Activated T-cell treated with anti-CD3 and anti-CD28 coated beads, Interleukin-2, amount 50 U/mL, for 4 hours (primary cell): ENCODE results near the gene ALPK3. TPM values are rescaled to one million over a fixed set of nuclear protein-coding genes. Genes with fewer than 3 reads are reported as not detected.

Experiments used
- ATAC-seq, 2 donors: fragments of 200-7000 bp; cut with Tn5 transposase; one replicate each; pipeline ENCODE4 v1.10.0; 2021
- DNase-seq: peaks from one replicate; pipeline ENCODE4 v3.0.0-alpha.2; 2020
- H3K27me3 Mint-ChIP-seq: one replicate; pipeline ENCODE4 v1.8.0; 2021; ENCODE audit warnings: low read depth, mixed read lengths
- H3K36me3 Mint-ChIP-seq: one replicate; pipeline ENCODE4 v1.8.0; 2022; ENCODE audit warnings: mixed read lengths; ENCODE audit not compliant: insufficient read depth
- H3K4me1 Mint-ChIP-seq: one replicate; pipeline ENCODE4 v1.8.0; 2021; ENCODE audit warnings: low read depth, mixed read lengths
- H3K4me3 Mint-ChIP-seq: one replicate; pipeline ENCODE4 v1.8.0; 2021; ENCODE audit warnings: mild to moderate bottlenecking, moderate library complexity, mixed read lengths
- H3K9me3 Mint-ChIP-seq: one replicate; pipeline ENCODE4 v1.8.0; 2021; ENCODE audit warnings: mixed read lengths
- total RNA-seq, 3 donors: library from RNA; stranded (reverse); gene quantifications; one replicate each; pipeline ENCODE4 v1.2.1, GENCODE V29; 2021

The ALPK3 gene
- total RNA-seq, 3 donors from 2014 or later, result 0.05 to 0.13 (median 0.11) TPM

DNA sequence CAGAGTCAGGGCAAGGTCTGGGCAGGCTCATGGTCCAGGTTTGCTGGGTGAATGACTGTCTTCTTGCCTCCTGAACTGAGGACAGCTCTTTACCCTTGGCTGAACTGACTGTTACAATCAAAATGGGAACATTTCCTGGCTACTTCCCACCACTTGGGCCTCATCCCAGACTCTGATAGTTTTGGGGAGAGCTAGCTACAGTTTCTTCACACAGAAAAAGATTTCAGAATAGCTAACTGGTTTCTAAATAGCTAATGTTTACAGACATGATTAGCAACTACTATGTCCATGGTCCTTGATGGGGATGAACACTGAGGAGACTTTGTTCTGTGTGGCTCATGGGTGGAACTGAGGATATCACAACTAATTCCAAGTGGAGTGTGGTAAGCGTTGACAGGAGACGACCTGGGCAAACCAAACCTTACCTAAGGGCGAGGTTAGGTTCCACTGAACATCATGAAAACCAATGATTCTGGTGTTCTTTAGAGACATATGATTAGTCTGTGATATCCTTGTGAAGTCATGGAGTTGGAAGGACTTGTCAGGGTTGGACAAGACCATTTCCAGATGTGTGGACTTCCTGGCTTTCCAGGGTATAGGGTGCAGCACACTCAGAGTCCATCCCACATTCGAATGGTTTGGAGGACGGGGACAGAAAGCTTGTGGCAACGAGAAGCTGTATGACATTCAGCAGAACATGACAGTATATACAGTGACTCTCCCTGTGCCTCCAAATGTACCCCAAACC is 7.3 kb downstream of the ALPK3 start:
- ATAC-seq (no peak), DNase-seq (no peak)
- Mint-ChIP-seq H3K27me3 (no peaks in the 10 kb centered on the region), H3K36me3 (no peaks in the 10 kb centered on the region), H3K4me3 (no peak overlapping the region), H3K9me3 (no peaks in the 10 kb centered on the region), H3K4me1 (no peaks in the 10 kb centered on the region)

DNA sequence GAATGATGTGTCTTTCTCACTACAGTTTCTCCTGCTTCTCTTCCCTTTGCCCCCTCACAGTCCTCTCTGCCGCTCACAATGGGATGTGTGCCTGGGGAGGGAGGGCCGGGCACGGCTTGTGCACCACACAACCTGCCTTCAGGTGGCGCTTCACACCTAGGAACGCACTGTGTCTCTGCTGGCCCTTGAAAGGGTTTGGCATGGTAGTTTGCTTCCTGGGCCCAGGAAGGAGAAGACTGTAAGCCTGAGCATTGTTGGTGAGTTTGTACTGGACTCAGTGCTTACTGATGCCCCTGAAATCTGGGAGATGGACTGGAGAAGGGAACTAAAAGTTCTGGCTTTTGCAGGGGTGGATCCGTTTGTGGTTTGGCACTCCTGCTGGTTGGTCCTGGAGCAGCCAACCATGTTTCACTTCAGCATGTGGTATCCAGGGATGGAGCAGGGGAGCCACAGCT is 9.2 kb downstream of the ALPK3 start:
- no peaks in the 10 kb centered on the region for H3K27me3 Mint-ChIP-seq
- DNase-seq, result no peak
- H3K4me3 Mint-ChIP-seq, result no peak overlapping the region

DNA sequence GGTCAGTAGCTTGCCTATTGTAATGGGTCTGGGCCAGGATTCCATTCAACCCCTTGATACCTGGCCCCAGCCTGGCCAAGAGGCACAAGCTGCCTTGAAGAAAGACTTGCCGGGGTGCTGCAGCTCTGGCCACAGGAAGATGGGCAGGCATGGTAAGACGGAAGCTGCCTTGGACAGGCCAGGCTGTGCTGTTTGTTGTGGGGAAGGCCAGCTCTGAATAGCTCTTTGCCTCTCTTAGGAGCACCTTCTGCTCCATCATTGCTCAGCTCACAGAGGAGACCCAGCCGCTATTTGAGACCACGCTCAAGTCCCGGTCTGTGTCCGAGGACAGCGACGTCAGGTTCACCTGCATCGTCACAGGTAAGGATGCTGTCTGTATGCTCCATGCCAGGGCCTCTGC is 10.1 kb downstream of the ALPK3 start:
- ATAC-seq (no peak), DNase-seq (no peak)
- Mint-ChIP-seq H3K4me3 (no peak overlapping the region), H3K9me3 (no peaks in the 10 kb centered on the region), H3K4me1 (no peaks in the 10 kb centered on the region), H3K36me3 (no peaks in the 10 kb centered on the region), H3K27me3 (no peaks in the 10 kb centered on the region)

More for the DNA sequence above, 9.2 kb downstream of the ALPK3 start:
- no peak for ATAC-seq
- Mint-ChIP-seq H3K36me3 (no peaks in the 10 kb centered on the region), H3K9me3 (no peaks in the 10 kb centered on the region), H3K4me1 (no peaks in the 10 kb centered on the region)

DNA sequence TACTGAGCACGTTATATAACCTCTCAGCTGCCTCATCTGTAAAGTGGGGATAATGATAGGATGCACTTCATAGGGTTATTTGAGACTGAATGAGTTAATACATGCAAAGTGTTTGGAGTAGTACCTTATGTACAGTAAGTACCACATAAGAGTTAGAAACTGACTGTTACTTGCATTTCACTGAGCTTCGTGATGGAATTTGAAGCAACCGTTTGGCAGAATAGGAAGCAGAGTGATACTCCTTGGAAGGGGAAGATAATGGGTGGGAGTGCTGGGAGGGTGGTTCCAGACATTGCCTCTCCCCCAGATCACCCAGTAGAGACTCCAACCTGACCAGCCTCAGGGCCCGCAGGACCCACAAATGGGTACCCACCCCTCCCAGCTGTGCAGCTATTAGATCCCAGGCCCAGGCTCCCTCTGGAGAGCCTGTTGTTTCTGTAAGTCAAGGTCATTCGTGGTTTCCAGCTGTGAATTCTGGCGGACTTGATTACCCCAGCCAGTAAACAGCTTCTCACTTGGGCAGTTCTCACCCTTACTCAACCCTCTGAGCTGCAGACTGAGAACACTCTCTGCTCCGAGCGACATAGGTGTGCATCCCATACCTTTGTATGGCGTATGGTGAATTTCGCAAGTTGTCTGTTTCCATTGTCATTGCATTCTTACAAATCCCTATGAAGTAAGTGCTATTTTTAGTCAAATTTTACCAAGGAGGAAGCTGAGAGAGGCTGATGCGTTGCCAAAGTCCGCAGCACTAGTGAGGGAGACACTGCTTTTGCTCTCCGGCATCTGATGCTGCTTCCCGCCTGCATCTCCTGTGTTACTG is 11.1 kb downstream of the ALPK3 start:
- H3K36me3 Mint-ChIP-seq, result no peaks in the 10 kb centered on the region
- no peaks in the 10 kb centered on the region for H3K9me3 Mint-ChIP-seq
- H3K4me1 Mint-ChIP-seq, result no peaks in the 10 kb centered on the region
- ATAC-seq (no peak), DNase-seq (no peak)
- no peak overlapping the region for H3K4me3 Mint-ChIP-seq
- H3K27me3 Mint-ChIP-seq, result no peaks in the 10 kb centered on the region

DNA sequence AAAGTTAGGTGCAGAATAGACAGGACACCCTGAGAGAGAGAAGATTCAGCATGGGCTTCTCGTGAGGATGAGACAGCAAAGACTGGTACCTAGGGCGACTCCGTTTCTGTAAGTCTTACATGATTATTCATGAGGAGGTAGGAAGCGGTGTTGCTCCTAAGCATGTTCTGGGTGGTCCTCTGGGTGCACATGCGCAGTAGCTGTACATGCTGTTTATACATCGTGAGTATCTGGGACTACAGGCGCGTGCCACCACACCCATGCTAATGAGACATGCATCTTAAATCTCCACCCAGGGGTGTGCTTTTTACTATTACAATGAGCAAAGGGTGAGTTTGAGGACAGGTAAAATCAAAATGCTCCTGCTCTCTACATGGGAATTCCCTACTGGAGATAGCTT is 12.3 kb downstream of the ALPK3 start:
- DNase-seq, result no peak
- H3K4me3 Mint-ChIP-seq, result no peak overlapping the region
- no peaks in the 10 kb centered on the region for H3K36me3 Mint-ChIP-seq
- ATAC-seq, result no peak
- H3K27me3 Mint-ChIP-seq, result no peaks in the 10 kb centered on the region
- no peaks in the 10 kb centered on the region for H3K9me3 Mint-ChIP-seq
- H3K4me1 Mint-ChIP-seq, result no peaks in the 10 kb centered on the region

DNA sequence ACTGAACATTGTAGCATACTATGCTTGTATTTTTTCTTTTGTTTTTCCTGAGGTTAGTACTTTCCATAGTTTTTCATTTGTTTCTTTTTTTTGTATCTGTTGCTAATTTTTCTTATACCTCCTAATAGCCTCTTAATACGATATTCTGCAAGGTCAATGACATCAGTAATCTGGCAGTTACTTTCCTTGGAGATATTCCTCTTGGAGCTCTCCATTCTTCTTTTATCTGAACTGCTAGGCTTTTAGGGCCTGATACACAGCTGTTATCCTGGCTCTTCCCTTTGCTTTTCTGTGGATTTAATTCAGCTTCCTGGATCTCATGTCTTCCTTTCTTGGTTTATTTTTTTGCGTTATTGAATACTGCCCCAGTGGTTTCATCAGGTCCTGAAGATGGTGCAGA is 12.9 kb downstream of the ALPK3 start:
- Mint-ChIP-seq H3K36me3 (no peaks in the 10 kb centered on the region), H3K4me3 (no peak overlapping the region), H3K27me3 (no peaks in the 10 kb centered on the region), H3K4me1 (no peaks in the 10 kb centered on the region), H3K9me3 (no peaks in the 10 kb centered on the region)
- no peak for ATAC-seq
- no peak for DNase-seq

DNA sequence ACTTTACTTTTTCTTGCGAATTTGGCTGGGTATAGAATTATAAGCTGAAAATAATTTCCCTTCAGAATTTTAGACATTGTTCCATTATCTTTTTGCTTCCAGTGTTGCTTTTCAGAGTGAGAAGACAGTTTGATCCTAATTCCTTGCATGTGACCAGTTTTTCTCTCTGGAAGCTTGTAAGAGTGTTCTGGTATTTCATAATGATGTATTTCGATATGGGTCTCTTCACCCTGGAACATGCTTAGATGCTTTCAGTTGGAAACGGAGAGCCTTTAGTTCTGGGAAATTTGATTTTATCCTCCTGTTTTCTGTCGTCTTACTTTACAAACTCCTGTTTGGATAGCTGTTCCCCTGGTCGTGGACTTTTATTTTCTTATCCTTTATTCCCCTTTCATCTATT is 13.9 kb downstream of the ALPK3 start:
- ATAC-seq, result no peak

DNA sequence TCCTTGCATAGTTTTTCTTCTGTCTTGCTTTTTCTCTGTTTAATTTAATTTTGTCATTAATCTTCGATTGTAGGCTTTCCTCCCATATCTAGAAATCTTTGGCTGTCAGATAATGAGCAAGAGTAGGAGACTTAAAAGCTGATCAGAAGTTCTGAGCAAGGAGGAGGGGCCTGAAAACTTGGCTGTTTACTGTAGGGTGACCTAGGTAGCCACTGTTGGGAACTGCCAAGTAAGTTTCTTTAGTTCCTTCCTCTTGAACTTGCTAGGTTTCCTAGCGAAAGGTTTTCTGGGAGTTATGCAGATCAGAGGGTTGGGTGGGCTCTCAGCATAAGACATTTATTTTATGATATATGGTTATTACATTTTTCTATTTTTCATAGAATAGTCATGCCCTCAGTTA is 14.5 kb downstream of the ALPK3 start:
- ATAC-seq (no peak), DNase-seq (no peak)
- no peaks in the 10 kb centered on the region for H3K4me1 Mint-ChIP-seq
- H3K27me3 Mint-ChIP-seq, result no peaks in the 10 kb centered on the region
- no peaks in the 10 kb centered on the region for H3K36me3 Mint-ChIP-seq
- H3K4me3 Mint-ChIP-seq, result no peak overlapping the region
- no peaks in the 10 kb centered on the region for H3K9me3 Mint-ChIP-seq

More for the DNA sequence above, 13.9 kb downstream of the ALPK3 start:
- Mint-ChIP-seq H3K4me3 (no peak overlapping the region), H3K4me1 (no peaks in the 10 kb centered on the region), H3K36me3 (no peaks in the 10 kb centered on the region), H3K27me3 (no peaks in the 10 kb centered on the region), H3K9me3 (no peaks in the 10 kb centered on the region)
- no peak for DNase-seq

DNA sequence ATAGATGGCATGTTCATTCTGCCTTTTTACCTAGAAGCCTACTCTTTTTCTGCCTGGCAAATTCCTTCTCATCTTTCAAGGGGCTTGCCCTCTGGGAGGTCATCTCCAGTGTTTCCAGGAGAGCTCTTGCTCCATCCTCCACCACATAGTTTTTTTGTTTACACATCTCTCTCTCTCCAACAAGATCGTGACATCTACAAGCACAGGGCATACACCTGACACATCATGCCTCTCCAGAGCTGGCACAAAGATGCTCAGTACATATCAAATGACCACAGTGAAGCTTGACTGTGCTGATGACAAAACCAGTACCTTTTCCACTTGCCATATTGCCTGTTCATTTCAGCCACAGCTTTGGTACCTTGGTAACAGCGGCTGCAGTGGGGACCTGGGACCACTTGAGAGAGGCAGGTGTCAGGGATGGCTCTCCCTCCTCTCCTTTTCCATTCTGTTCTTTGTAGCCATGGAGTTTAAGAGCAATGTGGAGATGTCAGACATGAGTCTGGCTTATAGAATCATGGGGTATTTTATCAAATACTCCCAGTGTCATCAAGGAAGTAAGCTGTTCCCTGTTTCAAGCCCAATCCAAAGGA is 15.4 kb downstream of the ALPK3 start:
- no peaks in the 10 kb centered on the region for H3K36me3 Mint-ChIP-seq

DNA sequence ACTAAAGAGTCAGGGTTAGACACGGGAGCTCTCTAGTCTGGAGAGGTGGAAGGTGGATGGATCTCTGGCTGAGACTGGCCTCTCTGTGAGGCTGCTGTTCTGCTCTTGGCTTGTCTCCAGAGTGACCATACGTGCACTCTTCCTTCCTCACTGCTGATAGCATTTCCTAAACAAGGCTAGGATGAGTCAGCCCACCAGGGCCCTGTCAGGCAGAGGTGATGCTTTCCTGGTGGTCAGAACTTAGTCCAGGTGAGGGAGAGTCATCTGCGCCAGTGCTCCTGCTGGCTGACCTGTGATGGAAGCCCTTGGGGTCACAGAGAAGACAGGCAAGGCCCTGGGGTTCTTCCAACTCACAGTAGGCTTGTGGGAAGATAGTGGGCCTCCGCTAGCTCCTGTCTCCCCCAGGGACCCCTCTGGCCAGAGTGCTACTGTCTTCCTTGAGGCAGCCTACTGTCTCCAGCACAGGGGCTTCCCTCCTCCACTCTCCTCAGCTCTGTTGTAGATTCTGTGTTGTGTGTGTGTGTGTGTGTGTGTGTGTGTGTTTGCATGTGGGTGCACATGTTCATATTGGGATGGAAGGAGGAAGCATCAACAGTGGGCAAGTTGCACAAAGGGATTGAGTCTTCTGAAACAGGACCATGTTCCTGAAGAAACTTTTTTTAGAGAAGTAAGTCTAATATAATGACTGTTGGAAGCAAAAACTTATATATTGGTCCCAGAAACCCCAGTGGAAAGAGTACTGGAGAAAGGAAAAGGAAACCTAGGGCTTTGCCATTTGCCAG is 16.5 kb downstream of the ALPK3 start:
- Mint-ChIP-seq H3K4me1 (no peaks in the 10 kb centered on the region), H3K4me3 (no peak overlapping the region), H3K27me3 (no peaks in the 10 kb centered on the region), H3K9me3 (no peaks in the 10 kb centered on the region), H3K36me3 (no peaks in the 10 kb centered on the region)
- DNase-seq (no peak), ATAC-seq (no peak)

More for the DNA sequence above, 15.4 kb downstream of the ALPK3 start:
- no peak for ATAC-seq
- no peaks in the 10 kb centered on the region for H3K27me3 Mint-ChIP-seq
- no peaks in the 10 kb centered on the region for H3K9me3 Mint-ChIP-seq
- H3K4me1 Mint-ChIP-seq, result no peaks in the 10 kb centered on the region
- DNase-seq, result no peak
- no peak overlapping the region for H3K4me3 Mint-ChIP-seq

DNA sequence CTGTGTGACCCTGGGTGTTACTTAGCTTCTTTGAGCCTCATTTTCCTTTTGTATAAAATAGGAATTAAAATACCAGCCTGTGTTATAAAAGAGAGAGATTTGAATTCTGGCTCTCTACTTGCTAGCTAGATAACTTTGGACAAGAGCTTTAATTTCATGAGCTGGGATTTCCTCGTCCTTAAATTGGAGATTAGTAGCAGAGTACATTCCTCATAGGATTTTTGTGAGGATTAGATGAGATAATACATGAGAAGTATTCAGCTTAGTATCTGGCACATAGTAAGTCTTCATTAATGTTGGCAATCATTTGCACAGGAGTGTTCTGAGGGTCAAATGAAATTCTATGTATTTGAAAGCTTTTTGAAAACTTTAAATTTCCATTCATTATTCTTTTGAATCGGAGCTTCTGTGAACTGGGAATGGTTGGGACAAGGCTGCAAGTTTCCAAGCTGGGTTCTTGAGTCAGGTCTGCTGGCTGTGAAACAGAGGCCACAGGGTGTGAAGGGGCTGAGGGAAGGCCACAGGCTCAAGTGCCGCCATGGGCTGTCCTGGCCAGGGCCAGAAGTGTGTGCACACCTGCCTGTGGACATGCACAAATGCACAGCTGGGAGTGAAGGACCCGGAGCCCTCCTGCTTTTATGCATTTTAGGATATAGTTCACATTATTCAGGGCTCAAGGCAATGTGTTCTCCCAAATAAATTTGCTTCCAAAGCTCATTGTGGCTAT is 17.2 kb downstream of the ALPK3 start:
- H3K4me3 Mint-ChIP-seq, result no peak overlapping the region
- no peaks in the 10 kb centered on the region for H3K36me3 Mint-ChIP-seq
- no peaks in the 10 kb centered on the region for H3K27me3 Mint-ChIP-seq
- H3K9me3 Mint-ChIP-seq, result no peaks in the 10 kb centered on the region
- no peak for DNase-seq
- ATAC-seq, result no peak
- no peaks in the 10 kb centered on the region for H3K4me1 Mint-ChIP-seq

DNA sequence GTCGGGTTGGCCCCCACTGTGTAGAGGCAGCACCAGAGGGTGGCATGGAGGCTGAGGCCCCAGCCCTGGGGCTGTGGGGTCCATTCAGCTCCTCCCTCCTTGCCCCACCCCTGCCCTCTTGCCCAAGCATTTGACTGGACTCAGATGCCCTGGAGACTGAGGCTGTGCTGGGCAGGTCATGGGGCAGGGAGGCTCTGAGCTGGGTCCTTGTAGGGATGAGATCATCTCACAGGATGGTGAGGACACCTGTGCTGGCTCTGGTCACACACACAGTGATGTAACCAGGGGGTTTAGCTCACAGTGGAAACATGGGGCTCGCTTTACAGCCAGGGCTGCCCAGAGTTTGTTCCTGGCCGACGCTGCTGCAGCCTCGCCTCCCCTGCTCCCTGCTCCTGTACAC is 17.8 kb downstream of the ALPK3 start:
- Mint-ChIP-seq H3K4me3 (no peak overlapping the region), H3K4me1 (no peaks in the 10 kb centered on the region)

DNA sequence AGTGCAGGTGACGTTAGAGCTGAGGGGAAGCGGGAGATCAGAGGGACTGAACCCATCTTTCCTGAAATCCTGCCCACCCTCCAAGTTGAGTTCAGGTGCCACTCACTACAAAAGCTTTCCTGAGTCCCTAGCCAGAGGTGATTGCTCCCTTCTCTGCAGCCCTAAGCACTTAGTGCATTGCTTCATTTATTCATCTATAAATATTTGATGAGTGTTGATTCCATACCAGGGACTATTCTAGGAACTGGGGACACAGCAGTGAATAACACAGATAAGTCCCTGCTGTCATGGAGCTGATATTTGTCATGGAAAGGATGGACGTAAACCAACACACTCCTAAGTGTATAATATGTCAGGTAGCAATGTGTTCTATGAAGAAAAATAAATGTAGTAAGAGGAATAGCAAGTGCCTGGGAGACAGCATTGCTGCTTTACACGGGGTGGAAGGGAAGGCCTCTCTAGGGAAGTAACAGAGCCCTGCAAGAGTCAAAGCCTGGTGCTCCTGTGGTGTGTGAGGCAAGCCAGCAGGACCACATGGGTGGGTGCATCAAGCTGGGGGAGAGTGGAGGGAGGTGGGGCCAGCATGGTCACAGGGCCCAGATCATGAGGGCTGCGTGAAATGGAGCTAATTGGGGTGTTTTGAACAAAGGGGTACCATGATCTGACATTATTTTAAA is 18.6 kb downstream of the ALPK3 start:
- DNase-seq (no peak), ATAC-seq (no peak)
- Mint-ChIP-seq H3K36me3 (no peaks in the 10 kb centered on the region), H3K4me1 (no peaks in the 10 kb centered on the region), H3K4me3 (no peak overlapping the region), H3K27me3 (no peaks in the 10 kb centered on the region), H3K9me3 (no peaks in the 10 kb centered on the region)

More for the DNA sequence above, 17.8 kb downstream of the ALPK3 start:
- no peak for DNase-seq
- ATAC-seq, result no peak
- Mint-ChIP-seq H3K36me3 (no peaks in the 10 kb centered on the region), H3K27me3 (no peaks in the 10 kb centered on the region), H3K9me3 (no peaks in the 10 kb centered on the region)
